ENCODE results near the gene EPHB1.

EPHB1 gene

DNA sequence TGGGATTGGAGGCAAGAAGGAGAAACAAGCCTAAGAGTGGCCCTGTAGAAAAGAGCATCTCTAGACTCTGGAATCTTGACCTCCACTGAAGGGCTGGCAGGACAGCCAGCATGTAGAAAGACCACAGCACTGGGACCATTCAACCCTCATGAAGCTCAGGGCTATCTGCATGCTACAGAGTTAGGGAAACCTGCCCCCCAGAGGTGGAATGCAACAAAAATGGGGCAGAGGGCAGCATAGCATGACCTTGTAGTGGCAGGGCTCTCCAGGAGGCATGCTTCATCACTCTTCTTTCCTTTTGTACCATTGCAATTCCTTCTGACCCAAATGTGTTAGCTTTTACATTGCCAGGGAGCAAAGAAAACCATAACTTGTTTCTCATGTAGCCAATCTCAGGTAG is 445.4 kb downstream of the EPHB1 start:
- Histone ChIP-seq H3K36me3 (no peaks in the 10 kb centered on the region), H3K4me1 (peaks cover 25% of the 10 kb centered on the region), H3K27me3 (no peaks in the 10 kb centered on the region), H3K9me3 (no peaks in the 10 kb centered on the region; the same call in 1 of the 2 replicates), H3K4me3 (ENCODE audit: low read depth, low read length) (no peak overlapping the region)
- DNase-seq: peak; percentile 33
- TF ChIP-seq, protein P1, sequence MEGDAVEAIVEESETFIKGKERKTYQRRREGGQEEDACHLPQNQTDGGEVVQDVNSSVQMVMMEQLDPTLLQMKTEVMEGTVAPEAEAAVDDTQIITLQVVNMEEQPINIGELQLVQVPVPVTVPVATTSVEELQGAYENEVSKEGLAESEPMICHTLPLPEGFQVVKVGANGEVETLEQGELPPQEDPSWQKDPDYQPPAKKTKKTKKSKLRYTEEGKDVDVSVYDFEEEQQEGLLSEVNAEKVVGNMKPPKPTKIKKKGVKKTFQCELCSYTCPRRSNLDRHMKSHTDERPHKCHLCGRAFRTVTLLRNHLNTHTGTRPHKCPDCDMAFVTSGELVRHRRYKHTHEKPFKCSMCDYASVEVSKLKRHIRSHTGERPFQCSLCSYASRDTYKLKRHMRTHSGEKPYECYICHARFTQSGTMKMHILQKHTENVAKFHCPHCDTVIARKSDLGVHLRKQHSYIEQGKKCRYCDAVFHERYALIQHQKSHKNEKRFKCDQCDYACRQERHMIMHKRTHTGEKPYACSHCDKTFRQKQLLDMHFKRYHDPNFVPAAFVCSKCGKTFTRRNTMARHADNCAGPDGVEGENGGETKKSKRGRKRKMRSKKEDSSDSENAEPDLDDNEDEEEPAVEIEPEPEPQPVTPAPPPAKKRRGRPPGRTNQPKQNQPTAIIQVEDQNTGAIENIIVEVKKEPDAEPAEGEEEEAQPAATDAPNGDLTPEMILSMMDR (IDR thresholded peaks at IDR 0.05; ENCODE audit: low read depth, low read length): peak; percentile 53

DNA sequence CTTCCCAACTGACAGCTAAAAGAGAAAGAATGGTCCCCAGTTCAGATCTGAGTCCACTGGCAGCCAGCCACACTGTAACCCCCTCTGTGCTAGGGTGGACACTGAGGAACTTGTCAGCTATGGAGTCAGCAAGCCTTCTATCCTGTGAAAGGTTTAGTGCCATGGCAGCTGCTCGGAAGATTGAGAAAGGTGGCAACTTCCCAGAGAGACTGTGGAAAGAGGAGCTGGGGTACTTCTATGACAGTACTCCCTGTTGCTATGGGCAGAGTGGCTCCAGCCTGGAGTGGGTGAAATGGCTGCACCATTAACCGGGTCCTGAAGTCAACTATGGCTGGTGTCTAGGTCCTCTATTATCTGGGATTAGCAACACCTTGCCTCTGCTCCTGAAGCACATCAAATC is 447.2 kb downstream of the EPHB1 start:
- TF ChIP-seq, protein P1 (IDR thresholded peaks at IDR 0.05; ENCODE audit: low read depth, low read length): no peak
- Histone ChIP-seq H3K9me3 (no peaks in the 10 kb centered on the region; the same call in 1 of the 2 replicates), H3K4me1 (peaks cover 25% of the 10 kb centered on the region), H3K27me3 (no peaks in the 10 kb centered on the region), H3K4me3 (ENCODE audit: low read depth, low read length) (no peak overlapping the region), H3K36me3 (no peaks in the 10 kb centered on the region)
- no peak for DNase-seq

DNA sequence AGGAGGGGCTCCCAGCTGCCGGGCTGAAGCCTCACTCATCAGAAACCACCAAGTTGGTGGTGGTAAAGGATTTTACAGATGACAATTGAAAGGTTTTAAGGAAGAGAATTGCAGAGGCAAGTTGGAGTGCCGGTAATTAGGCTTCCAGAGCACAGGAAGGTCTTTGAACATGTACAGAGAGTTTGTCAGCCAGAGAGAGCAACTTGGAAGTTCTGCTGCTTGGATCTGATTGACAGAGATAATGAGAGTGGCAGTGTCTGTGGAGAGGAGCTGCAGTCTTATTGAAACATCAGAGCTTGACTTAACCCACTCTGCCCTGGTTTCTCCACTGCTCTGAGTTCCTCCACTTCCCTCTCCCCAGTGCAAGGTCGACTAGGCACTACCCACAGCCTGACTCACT is 448.6 kb downstream of the EPHB1 start:
- Histone ChIP-seq H3K27me3 (no peaks in the 10 kb centered on the region), H3K4me1 (peaks cover 16% of the 10 kb centered on the region), H3K4me3 (ENCODE audit: low read depth, low read length) (no peak overlapping the region), H3K36me3 (no peaks in the 10 kb centered on the region), H3K9me3 (no peaks in the 10 kb centered on the region; the same call in 1 of the 2 replicates)
- DNase-seq: no peak
- TF ChIP-seq, protein P1 (IDR thresholded peaks at IDR 0.05; ENCODE audit: low read depth, low read length): no peak

DNA sequence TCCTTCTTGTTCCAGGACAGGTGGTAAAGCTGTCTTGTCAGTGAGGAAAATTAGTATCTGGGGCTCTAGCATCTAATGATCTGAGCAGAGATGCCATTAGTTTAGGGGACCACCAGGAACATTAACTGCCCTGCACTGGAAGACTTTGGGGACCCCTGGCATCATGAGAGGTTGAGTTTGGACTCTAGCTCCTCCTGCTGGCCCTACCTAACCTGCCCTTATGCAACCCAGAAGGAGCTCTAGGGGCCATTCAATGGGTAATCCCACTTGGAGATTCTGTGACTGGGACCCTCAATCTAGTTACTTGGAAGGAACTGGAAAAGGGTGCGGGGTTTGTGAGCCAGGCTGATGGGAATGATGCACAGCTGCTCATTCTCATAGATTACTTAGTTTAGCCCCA is 451.0 kb downstream of the EPHB1 start:
- DNase-seq: no peak
- Histone ChIP-seq H3K4me1 (no peaks in the 10 kb centered on the region), H3K36me3 (no peaks in the 10 kb centered on the region), H3K4me3 (ENCODE audit: low read depth, low read length) (no peak overlapping the region), H3K27me3 (no peaks in the 10 kb centered on the region), H3K9me3 (no peaks in the 10 kb centered on the region; the same call in 1 of the 2 replicates)
- TF ChIP-seq, protein P1 (IDR thresholded peaks at IDR 0.05; ENCODE audit: low read depth, low read length): peak; percentile 45

DNA sequence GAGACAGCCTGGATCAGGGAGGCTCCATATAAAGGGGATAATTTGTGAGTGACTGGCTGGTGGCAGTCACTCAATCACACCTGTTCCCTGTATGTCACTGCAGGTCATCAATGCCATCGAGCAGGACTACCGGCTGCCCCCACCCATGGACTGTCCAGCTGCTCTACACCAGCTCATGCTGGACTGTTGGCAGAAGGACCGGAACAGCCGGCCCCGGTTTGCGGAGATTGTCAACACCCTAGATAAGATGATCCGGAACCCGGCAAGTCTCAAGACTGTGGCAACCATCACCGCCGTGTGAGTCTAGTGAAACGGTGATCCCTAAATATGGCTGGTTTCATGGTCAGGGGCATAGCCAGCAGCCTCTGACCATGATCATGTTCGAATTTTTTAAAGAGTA is 453.2 kb downstream of the EPHB1 start:
- TF ChIP-seq, protein P1 (IDR thresholded peaks at IDR 0.05; ENCODE audit: low read depth, low read length): no peak
- no peak for DNase-seq
- Histone ChIP-seq H3K9me3 (no peaks in the 10 kb centered on the region; the same call in 1 of the 2 replicates), H3K4me1 (no peaks in the 10 kb centered on the region), H3K27me3 (no peaks in the 10 kb centered on the region), H3K36me3 (no peaks in the 10 kb centered on the region), H3K4me3 (ENCODE audit: low read depth, low read length) (no peak overlapping the region)

DNA sequence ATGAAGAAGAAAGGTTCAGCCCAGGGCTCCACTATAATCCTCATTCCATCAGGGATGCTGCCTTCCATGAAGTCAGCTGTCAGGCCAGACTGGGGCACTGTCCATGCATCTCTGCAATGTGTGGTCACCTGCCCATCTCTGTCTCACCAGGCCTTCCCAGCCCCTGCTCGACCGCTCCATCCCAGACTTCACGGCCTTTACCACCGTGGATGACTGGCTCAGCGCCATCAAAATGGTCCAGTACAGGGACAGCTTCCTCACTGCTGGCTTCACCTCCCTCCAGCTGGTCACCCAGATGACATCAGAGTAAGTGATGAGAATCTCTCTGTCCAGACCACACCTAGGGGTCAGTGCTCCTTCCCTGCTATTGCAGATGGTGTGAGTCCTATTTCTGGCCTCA is 454.1 kb downstream of the EPHB1 start:
- H3K9me3 ChIP-seq: no peaks in the 10 kb centered on the region; the same call in 1 of the 2 replicates
- H3K36me3 ChIP-seq: no peaks in the 10 kb centered on the region
- DNase-seq: no peak
- H3K4me3 ChIP-seq (ENCODE audit: low read depth, low read length): no peak overlapping the region
- no peaks in the 10 kb centered on the region for H3K4me1 ChIP-seq
- H3K27me3 ChIP-seq: no peaks in the 10 kb centered on the region
- TF ChIP-seq, protein P1 (IDR thresholded peaks at IDR 0.05; ENCODE audit: low read depth, low read length): no peak
